Natural killer cell (primary cell): ENCODE data around the gene FDXR. TPM values are rescaled to one million over a fixed set of nuclear protein-coding genes. Genes with fewer than 3 reads are reported as not detected.

Source experiments
- ATAC-seq, 3 donors: fragments of 150-1000 bp in 2 of 3; fragments of 200-7000 bp in 1 of 3; cut with Tn5 transposase; 1 replicate in 1 of 3; 2 replicates in 2 of 3; pipeline ENCODE4 v1.10.0; 2021; ENCODE audit warnings: mild to moderate bottlenecking in 2 of 3, moderate library complexity in 2 of 3
- DNase-seq, 2 donors: peaks; one replicate each; pipeline versions ENCODE4 v3.0.0 to v3.0.0-alpha.2; 2013 to 2021; ENCODE audit warnings: mixed read lengths in 1 of 2
- H3K27ac ChIP-seq: one replicate; pipeline ENCODE4 v1.5.1; 2013; ENCODE audit warnings: mild to moderate bottlenecking, low read length
- H3K27me3 ChIP-seq: one replicate; pipeline ENCODE4 v1.6.1; 2013; ENCODE audit warnings: low read length; ENCODE audit not compliant: control insufficient read depth, insufficient read depth
- H3K36me3 ChIP-seq: one replicate; pipeline ENCODE4 v1.6.1; 2013; ENCODE audit warnings: low read length; ENCODE audit not compliant: control insufficient read depth, insufficient read depth
- H3K4me1 ChIP-seq: one replicate; pipeline ENCODE4 v1.6.1; 2013; ENCODE audit warnings: low read length; ENCODE audit not compliant: control insufficient read depth, insufficient read depth
- H3K4me3 ChIP-seq: one replicate; pipeline ENCODE4 v1.5.1; 2013; ENCODE audit warnings: low read length
- H3K9me3 ChIP-seq: one replicate; pipeline ENCODE4 v1.6.1; 2013; ENCODE audit warnings: low read length; ENCODE audit not compliant: control insufficient read depth, insufficient read depth
- H3K27ac Mint-ChIP-seq, 2 donors: one replicate each; pipeline ENCODE4 v1.8.0; 2022; ENCODE audit warnings: mild to moderate bottlenecking in 2 of 2, mixed read lengths in 2 of 2, moderate library complexity in 1 of 2
- H3K27me3 Mint-ChIP-seq, 2 donors: one replicate each; pipeline ENCODE4 v1.8.0; 2022; ENCODE audit warnings: low read depth in 2 of 2, mixed read lengths in 2 of 2
- H3K36me3 Mint-ChIP-seq: one replicate; pipeline ENCODE4 v1.8.0; 2022; ENCODE audit warnings: mixed read lengths
- H3K4me1 Mint-ChIP-seq, 2 donors: one replicate each; pipeline ENCODE4 v1.8.0; 2022; ENCODE audit warnings: mixed read lengths in 2 of 2
- H3K4me3 Mint-ChIP-seq: one replicate; pipeline ENCODE4 v1.8.0; 2022; ENCODE audit warnings: mild to moderate bottlenecking, moderate library complexity, mixed read lengths
- H3K9me3 Mint-ChIP-seq, 2 donors: one replicate each; pipeline ENCODE4 v1.8.0; 2022; ENCODE audit warnings: mixed read lengths in 2 of 2
- WGBS: methylation state at CpG from one replicate; pipeline ENCODE4 v1.1.7; 2013; ENCODE audit warnings: missing lambda C conversion rate; ENCODE audit not compliant: insufficient coverage; 5-methylcytosine and 5-hydroxymethylcytosine counted together
- intact Hi-C: fragments of 100-400 bp; cut with micrococcal nuclease; formaldehyde crosslinking; loops from one replicate; pipeline ENCODE4 v1.14.2; 2022
- total RNA-seq, 4 donors: library from RNA; stranded (reverse); fragments of 120-200 nt in 1 of 4; gene quantifications; one replicate each; pipeline versions ENCODE4 v1.2.3 to v1.2.4, GENCODE V29; 2013 to 2022
- TF ChIP-seq, protein P1 (sequence below): fragments of 200-600 bp; IDR thresholded peaks from one replicate; pipeline ENCODE4 v1.8.0; 2022; ENCODE audit warnings: antibody characterized with exemption

Gene FDXR
- total RNA-seq, 3 donors from 2014 or later (not counting 1 experiment from before 2014, with no cell fraction given), result 4.5 to 9.1 (median 7.8) TPM

DNA sequence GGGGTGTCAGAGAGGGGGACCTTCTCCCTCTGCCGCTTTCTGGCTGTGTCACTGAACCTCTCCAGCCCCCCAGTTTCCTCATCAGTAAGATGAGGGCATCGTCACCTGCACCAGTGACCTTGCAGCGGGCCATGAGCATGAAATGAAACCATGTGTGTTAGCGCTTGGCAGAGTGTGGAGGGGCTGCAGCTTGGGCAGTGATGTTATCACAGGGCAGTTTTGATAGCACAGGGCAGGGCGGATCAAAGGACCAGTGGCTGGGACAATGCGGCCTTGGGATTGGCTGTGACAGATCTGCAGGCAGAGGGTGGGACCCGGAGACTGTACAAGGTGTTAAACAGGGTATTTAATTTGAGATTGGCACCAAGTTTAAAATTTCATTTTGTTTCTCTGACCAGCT is 57.7 kb downstream of the FDXR start:
- intact Hi-C loops, result no loop called here
- H3K4me1 ChIP-seq, result peaks cover 14% of the 10 kb centered on the region
- H3K27ac ChIP-seq, result no peak overlapping the region
- no peaks in the 10 kb centered on the region for H3K27me3 Mint-ChIP-seq
- 98% methylated on average over 7 of the region's 7 CpGs for WGBS
- no peaks in the 10 kb centered on the region for H3K27me3 ChIP-seq
- no peaks in the 10 kb centered on the region for H3K36me3 Mint-ChIP-seq
- no peaks in the 10 kb centered on the region for H3K9me3 ChIP-seq
- no peak overlapping the region for H3K4me3 ChIP-seq
- H3K27ac Mint-ChIP-seq, result no peak overlapping the region
- no peak for ATAC-seq
- no peak for DNase-seq
- no peaks in the 10 kb centered on the region for H3K9me3 Mint-ChIP-seq
- H3K36me3 ChIP-seq, result peaks cover 32% of the 10 kb centered on the region
- H3K4me1 Mint-ChIP-seq, result peaks cover 6 to 10% of the 10 kb centered on the region in 2 donors
- TF ChIP-seq, protein P1, sequence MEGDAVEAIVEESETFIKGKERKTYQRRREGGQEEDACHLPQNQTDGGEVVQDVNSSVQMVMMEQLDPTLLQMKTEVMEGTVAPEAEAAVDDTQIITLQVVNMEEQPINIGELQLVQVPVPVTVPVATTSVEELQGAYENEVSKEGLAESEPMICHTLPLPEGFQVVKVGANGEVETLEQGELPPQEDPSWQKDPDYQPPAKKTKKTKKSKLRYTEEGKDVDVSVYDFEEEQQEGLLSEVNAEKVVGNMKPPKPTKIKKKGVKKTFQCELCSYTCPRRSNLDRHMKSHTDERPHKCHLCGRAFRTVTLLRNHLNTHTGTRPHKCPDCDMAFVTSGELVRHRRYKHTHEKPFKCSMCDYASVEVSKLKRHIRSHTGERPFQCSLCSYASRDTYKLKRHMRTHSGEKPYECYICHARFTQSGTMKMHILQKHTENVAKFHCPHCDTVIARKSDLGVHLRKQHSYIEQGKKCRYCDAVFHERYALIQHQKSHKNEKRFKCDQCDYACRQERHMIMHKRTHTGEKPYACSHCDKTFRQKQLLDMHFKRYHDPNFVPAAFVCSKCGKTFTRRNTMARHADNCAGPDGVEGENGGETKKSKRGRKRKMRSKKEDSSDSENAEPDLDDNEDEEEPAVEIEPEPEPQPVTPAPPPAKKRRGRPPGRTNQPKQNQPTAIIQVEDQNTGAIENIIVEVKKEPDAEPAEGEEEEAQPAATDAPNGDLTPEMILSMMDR, result no peak
- no peak overlapping the region for H3K4me3 Mint-ChIP-seq

DNA sequence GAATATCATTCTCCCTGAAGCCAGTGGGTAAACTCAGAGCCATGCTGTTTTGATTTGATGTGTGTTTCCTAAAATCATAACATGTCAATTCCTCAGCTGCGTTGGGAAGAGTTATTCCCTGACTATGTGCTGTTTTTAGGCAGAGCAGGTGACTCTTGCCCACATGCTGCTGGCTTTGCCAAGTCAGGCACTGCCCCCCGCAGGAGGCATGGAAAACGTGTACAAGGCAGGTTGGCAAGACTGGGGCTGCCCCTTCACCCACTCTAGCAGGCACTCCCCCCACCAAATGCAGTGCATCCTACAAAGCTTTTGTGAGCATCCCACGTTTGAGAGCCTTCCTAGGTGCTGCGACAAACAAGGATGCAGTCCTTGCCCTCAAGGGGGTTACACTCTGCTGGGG is 58.3 kb downstream of the FDXR start:
- H3K36me3 ChIP-seq, result peaks cover 26% of the 10 kb centered on the region

More for the DNA sequence above, 58.3 kb downstream of the FDXR start:
- H3K27me3 Mint-ChIP-seq, result no peaks in the 10 kb centered on the region
- 86% methylated on average over 5 of the region's 5 CpGs for WGBS
- peaks cover 6 to 10% of the 10 kb centered on the region in 2 donors for H3K4me1 Mint-ChIP-seq
- Histone ChIP-seq H3K4me3 (no peak overlapping the region), H3K9me3 (no peaks in the 10 kb centered on the region), H3K27ac (no peak overlapping the region), H3K4me1 (peaks cover 16% of the 10 kb centered on the region), H3K27me3 (no peaks in the 10 kb centered on the region)
- no peak overlapping the region for H3K4me3 Mint-ChIP-seq
- TF ChIP-seq, protein P1, result no peak
- DNase-seq (peak in 1 of 2 donors; percentile 30), ATAC-seq (no peak)
- no peaks in the 10 kb centered on the region for H3K36me3 Mint-ChIP-seq
- no peak overlapping the region for H3K27ac Mint-ChIP-seq
- no peaks in the 10 kb centered on the region for H3K9me3 Mint-ChIP-seq
- intact Hi-C loops, result no loop called here

Other genes with a start within 250 kb of the FDXR start
- 1 to 10 TPM; 6.9 to 10.0 (median 8.9) TPM for gene CD300E, start 249.3 kb downstream of the FDXR start, total RNA-seq
- 10 to 100 TPM in 1 of 3 donors, 1 to 10 TPM in 2; 1.9 to 10.6 (median 8.7) TPM for gene CD300LF, start 160.1 kb downstream of the FDXR start, total RNA-seq
- 100 to 1,000 TPM; 150 to 184 (median 169) TPM for gene RAB37, start 135.7 kb downstream of the FDXR start, total RNA-seq
- gene NHERF1, start 124.4 kb downstream of the FDXR start, total RNA-seq, result 100 to 1,000 TPM; 323 to 372 (median 362) TPM
- gene NAT9, start 96.6 kb downstream of the FDXR start, total RNA-seq, result 10 to 100 TPM; 20.0 to 27.2 (median 24.8) TPM
- not detected for gene GRIN2C, start 13.1 kb downstream of the FDXR start, total RNA-seq
- not detected for gene FADS6, start 20.6 kb upstream of the FDXR start, total RNA-seq
- gene USH1G, start 50.3 kb upstream of the FDXR start, total RNA-seq, result not detected
- gene OTOP2, start 51.3 kb upstream of the FDXR start, total RNA-seq, result not detected
- gene OTOP3, start 62.9 kb upstream of the FDXR start, total RNA-seq, result not detected
- 1 to 10 TPM in 2 of 3 donors, under 1 TPM in 1; 0.66 to 9.5 (median 2.8) TPM for gene HID1, start 99.8 kb upstream of the FDXR start, total RNA-seq
- under 1 TPM in 2 of 3 donors, not detected in 1; 0.14 to 0.23 TPM for gene CDR2L, start 114.6 kb upstream of the FDXR start, total RNA-seq
- gene MRPL58, start 139.7 kb upstream of the FDXR start, total RNA-seq, result 10 to 100 TPM in 2 of 3 donors, 1 to 10 TPM in 1; 9.0 to 15.7 (median 12.9) TPM
- 10 to 100 TPM; 74.7 to 96.3 (median 75.2) TPM for gene ATP5PD, start 174.0 kb upstream of the FDXR start, total RNA-seq
- gene KCTD2, start 174.2 kb upstream of the FDXR start, total RNA-seq, result 10 to 100 TPM; 17.4 to 27.0 (median 24.7) TPM
- 10 to 100 TPM in 1 of 3 donors, 1 to 10 TPM in 2; 6.3 to 11.2 (median 10.0) TPM for gene SLC16A5, start 215.0 kb upstream of the FDXR start, total RNA-seq
- 10 to 100 TPM in 2 of 3 donors, 1 to 10 TPM in 1; 9.3 to 18.6 (median 11.3) TPM for gene ARMC7, start 237.0 kb upstream of the FDXR start, total RNA-seq